ENCODE results near the gene NTSR1.

DNA sequence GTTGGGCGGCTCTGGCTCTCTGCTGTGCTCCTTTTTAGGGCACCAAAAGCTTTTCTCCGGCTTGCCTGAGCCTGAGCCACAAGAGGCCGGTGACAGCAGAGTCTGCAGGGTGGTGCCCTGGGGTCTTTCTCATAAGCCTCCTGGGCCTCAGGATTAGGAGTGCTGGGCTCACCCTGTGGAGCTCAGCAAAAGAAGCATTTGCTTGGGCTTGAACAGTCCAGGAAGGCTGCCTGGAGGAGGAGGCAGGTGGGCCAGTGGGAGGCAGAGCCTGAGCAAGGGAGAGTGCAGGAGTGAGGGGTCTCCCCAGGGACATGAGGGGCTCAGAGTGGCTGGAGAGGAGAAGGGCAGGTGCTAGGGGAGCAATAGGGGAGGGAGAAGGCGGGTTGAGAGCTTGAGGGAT lies 54.8 kb downstream of the NTSR1 start:
- TF ChIP-seq POLR2A (IDR thresholded peaks at IDR 0.05) = no peak
- TF ChIP-seq, protein P1, sequence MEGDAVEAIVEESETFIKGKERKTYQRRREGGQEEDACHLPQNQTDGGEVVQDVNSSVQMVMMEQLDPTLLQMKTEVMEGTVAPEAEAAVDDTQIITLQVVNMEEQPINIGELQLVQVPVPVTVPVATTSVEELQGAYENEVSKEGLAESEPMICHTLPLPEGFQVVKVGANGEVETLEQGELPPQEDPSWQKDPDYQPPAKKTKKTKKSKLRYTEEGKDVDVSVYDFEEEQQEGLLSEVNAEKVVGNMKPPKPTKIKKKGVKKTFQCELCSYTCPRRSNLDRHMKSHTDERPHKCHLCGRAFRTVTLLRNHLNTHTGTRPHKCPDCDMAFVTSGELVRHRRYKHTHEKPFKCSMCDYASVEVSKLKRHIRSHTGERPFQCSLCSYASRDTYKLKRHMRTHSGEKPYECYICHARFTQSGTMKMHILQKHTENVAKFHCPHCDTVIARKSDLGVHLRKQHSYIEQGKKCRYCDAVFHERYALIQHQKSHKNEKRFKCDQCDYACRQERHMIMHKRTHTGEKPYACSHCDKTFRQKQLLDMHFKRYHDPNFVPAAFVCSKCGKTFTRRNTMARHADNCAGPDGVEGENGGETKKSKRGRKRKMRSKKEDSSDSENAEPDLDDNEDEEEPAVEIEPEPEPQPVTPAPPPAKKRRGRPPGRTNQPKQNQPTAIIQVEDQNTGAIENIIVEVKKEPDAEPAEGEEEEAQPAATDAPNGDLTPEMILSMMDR (IDR thresholded peaks at IDR 0.05) = no peak

All from Peyer's patch (tissue), 4 donors.